Fibroblast of lung (primary cell): Measurements from ENCODE around the gene CAMTA1.

Source experiments
- CTCF ChIP-seq, 2 donors: IDR thresholded peaks in 1 of 2; conservative IDR thresholded peaks in 1 of 2; 1 replicate in 1 of 2; 2 replicates in 1 of 2; pipeline ENCODE4 v1.5.1; 2011 to 2012; ENCODE audit warnings: low read length in 2 of 2, control low read depth in 1 of 2, inconsistent platforms in 1 of 2, low read depth in 1 of 2, mild to moderate bottlenecking in 1 of 2
- EZH2 ChIP-seq: IDR thresholded peaks from 2 replicates; pipeline ENCODE4 v1.5.1; 2012; ENCODE audit warnings: low read length, control low read depth, mild to moderate bottlenecking; ENCODE audit errors: missing control alignments

DNA sequence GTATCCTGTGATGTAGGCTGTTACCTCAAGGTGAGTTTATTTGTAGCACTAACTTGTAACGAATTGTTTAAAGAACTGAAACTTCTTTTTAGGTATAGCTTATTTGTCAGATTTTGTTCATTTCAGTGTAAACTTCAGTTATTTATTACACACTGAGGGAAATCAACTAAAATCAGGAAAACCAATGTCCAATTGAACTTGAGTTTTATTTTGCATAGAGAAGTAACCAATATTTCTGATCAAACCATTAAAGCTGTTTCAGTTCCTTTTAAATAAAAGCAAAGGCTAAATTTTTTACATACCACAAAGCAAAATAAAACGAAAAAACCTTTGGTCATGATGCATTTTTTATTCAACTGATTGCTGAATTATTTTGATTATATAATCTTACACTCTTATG lies 103.6 kb downstream of the CAMTA1 start:
- TF ChIP-seq EZH2 (no peak), CTCF (conservative IDR thresholded peaks at IDR 0.05 in 1 of 2, IDR thresholded peaks at IDR 0.05 in 1 of 2; ENCODE audit: low read depth in 1 of 2, low read length in 2 of 2) (no peak)
